Skeletal muscle tissue (tissue), 4 donors: ENCODE measurements around the gene PDF. TPM values are rescaled to one million over a fixed set of nuclear protein-coding genes. Genes with fewer than 3 reads are reported as not detected.
"Not testable (repeated sequence)": the region's sequence is repeated elsewhere in the genome, so short reads cannot be mapped to it uniquely, and the experiment has no call there.

Experiments
- H3K27ac ChIP-seq: one replicate; pipeline ENCODE4 v1.7.0; 2013; ENCODE audit warnings: mild to moderate bottlenecking, low read depth, low read length, inconsistent platforms
- H3K27me3 ChIP-seq, 3 donors: one replicate each; pipeline ENCODE4 v1.7.0; 2013; ENCODE audit warnings: low read length in 3 of 3; ENCODE audit not compliant: control insufficient read depth in 3 of 3, insufficient read depth in 3 of 3
- H3K36me3 ChIP-seq, 3 donors: one replicate each; pipeline ENCODE4 v1.7.0; 2013; ENCODE audit warnings: low read length in 3 of 3; ENCODE audit not compliant: control insufficient read depth in 3 of 3, insufficient read depth in 3 of 3
- H3K4me1 ChIP-seq, 3 donors: one replicate each; pipeline ENCODE4 v1.7.0; 2013; ENCODE audit warnings: low read length in 3 of 3, mild to moderate bottlenecking in 3 of 3; ENCODE audit not compliant: control insufficient read depth in 3 of 3, insufficient read depth in 3 of 3
- H3K4me3 ChIP-seq, 3 donors: one replicate each; pipeline ENCODE4 v1.7.0; 2013; ENCODE audit warnings: low read length in 3 of 3
- H3K9ac ChIP-seq, 3 donors: one replicate each; pipeline ENCODE4 v1.7.0; 2013; ENCODE audit warnings: low read length in 3 of 3, mild to moderate bottlenecking in 3 of 3, moderate library complexity in 2 of 3, low read depth in 1 of 3
- H3K9me3 ChIP-seq, 3 donors: one replicate each; pipeline ENCODE4 v1.7.0; 2013; ENCODE audit warnings: low read length in 3 of 3; ENCODE audit not compliant: control insufficient read depth in 3 of 3
- total RNA-seq: library from RNA; depleted of rRNA; stranded (reverse); fragments of >200 nt; gene quantifications from one replicate; pipeline ENCODE4 v1.2.3, GENCODE V29; 2014
- donor health status: Osteomylitis.

Gene PDF
- total RNA-seq, 1 donor from 2014 or later, result 6.8 TPM

DNA sequence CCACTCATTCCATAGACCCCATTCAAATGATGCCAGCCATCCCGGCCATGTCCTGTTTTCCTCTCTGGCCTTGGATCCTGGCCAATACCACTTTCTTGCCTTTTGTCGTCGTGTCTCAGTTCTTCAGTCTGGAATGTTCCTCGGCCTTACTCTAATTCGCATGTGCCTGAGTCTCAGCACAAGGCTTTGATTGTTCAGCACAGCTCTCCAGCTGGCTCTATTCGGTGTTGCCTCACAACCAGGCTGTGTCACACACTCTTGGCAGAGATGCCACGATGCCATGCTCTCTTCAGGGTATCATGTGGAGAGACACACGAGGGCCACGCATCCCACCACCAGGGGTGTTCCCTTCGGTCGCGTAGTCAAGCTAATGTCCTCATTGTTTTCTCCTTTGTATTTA, 21.1 kb downstream of the PDF start:
- Histone ChIP-seq H3K4me1 (peaks cover 11 to 13% (median 12%) of the 10 kb centered on the region in 3 donors), H3K9ac (no peak overlapping the region), H3K27me3 (no peaks in the 10 kb centered on the region), H3K4me3 (no peak overlapping the region), H3K9me3 (no peaks in the 10 kb centered on the region), H3K36me3 (peaks cover 3 to 4% (median 3%) of the 10 kb centered on the region in 3 donors), H3K27ac (no peak overlapping the region)

DNA sequence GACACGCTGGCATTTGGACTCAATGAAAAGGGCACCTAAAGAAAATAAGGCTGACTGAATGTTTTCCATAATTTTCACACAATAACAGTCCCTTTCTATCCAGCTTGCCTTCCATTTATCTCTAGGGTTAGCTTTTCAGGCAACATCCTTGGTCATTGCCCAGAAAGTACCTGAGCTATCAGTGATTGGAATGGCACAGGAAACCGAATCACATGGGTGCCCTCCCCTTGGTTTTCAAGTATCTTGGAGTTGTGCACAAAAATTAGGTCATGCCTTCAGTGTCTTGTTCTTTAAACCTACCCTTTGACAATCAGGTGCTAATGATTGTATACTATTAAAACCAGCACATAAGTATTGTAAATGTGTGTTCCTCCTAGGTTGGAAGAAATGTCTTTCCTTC, 22.5 kb downstream of the PDF start:
- no peaks in the 10 kb centered on the region for H3K27me3 ChIP-seq
- H3K9ac ChIP-seq, result no peak overlapping the region
- no peak overlapping the region for H3K4me3 ChIP-seq
- H3K4me1 ChIP-seq, result peaks cover 11 to 13% (median 12%) of the 10 kb centered on the region in 3 donors
- no peak overlapping the region for H3K27ac ChIP-seq
- H3K36me3 ChIP-seq, result peaks cover 0 to 3% (median 0%) of the 10 kb centered on the region in 3 donors
- H3K9me3 ChIP-seq, result no peaks in the 10 kb centered on the region

DNA sequence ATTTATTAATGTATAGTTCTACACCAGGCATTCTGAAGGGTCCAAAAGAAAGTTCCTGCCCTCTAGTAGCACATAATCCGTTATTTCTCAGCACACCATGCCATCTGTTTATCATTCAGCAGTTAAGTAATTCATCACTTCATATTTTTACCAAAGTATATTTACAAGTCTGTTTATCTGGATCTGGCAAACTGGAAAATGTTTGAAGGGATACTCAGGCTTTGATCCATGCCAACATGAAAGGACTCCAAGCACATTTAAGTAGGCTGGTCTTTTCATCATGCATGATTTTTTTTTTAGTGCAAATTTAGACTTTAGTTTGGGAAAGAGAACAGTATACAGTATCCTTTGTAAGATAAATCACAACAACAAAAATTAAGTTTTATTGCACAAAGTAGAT, 23.3 kb downstream of the PDF start:
- Histone ChIP-seq H3K27ac (no peak overlapping the region), H3K9ac (no peak overlapping the region), H3K36me3 (peaks cover 0 to 6% (median 0%) of the 10 kb centered on the region in 3 donors), H3K27me3 (no peaks in the 10 kb centered on the region), H3K4me1 (peaks cover 9 to 10% (median 9%) of the 10 kb centered on the region in 3 donors), H3K9me3 (no peaks in the 10 kb centered on the region), H3K4me3 (no peak overlapping the region)

DNA sequence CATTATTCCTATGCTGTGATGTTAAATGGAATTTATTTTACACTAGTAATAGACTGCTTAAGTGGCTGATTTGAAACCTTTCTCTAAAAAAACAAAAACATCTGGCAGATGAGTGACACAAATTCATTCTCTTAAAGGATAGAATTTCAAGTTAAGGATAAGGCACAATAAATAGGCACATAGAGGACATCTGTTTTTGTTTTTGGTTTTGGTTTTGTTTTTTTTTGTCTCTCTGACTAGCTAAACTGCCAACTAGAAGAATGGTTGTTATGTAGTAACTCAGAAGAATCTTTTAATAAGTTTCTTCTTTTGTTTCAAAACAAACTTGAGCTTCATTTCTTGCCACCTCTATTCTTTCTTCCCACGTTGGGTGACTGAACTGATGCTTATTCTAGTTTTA, 24.4 kb downstream of the PDF start:
- H3K27me3 ChIP-seq, result no peaks in the 10 kb centered on the region
- H3K36me3 ChIP-seq, result peaks cover 0 to 14% (median 0%) of the 10 kb centered on the region in 3 donors
- H3K4me3 ChIP-seq, result no peak overlapping the region
- H3K9me3 ChIP-seq, result no peaks in the 10 kb centered on the region
- no peak overlapping the region for H3K27ac ChIP-seq
- H3K9ac ChIP-seq, result no peak overlapping the region
- peaks cover 5% of the 10 kb centered on the region in 3 donors for H3K4me1 ChIP-seq

DNA sequence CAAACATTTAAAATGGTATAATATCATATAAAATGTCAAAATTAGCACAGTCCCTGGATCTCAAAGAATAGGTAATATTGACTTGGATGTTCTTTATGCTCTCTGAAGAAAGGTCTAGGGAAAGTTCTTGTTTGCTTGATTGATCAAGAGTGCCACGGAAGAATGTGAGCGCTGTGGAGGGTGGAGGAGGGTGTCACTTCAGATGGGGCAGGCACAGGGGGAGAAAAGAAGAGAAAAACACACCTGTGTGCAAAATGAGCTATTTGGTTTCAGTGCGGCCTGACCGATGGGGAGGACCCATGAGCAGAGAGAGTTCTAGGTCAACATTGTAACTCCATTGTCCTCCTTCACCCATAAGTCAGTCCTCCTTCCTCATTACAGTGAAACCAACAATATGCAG, 28.1 kb downstream of the PDF start:
- H3K4me1 ChIP-seq, result no peaks in the 10 kb centered on the region
- peaks cover 0 to 21% (median 3%) of the 10 kb centered on the region in 3 donors for H3K36me3 ChIP-seq
- H3K9me3 ChIP-seq, result no peaks in the 10 kb centered on the region
- no peak overlapping the region for H3K4me3 ChIP-seq
- H3K27me3 ChIP-seq, result no peaks in the 10 kb centered on the region
- no peak overlapping the region for H3K27ac ChIP-seq
- H3K9ac ChIP-seq, result no peak overlapping the region

DNA sequence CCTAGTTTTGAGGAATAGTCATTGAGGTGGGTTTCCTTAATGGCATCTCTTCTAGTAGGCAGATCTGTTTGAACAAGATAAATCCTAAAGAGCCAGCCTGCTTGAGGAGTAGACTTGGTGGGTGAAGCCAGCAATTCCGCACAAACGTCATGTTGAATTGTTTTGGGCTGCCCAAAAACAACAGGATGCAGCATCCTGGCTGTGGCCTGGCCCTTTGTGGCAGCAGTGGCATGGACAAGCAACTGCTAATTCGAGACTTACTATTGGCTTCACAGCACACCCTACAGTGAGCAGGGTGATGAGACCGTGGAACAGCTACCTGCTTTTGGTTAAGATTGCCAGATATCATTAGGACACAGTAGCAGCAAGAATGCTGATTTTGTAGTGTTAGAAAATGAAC, 28.5 kb downstream of the PDF start:
- Histone ChIP-seq H3K36me3 (peaks cover 0 to 21% (median 3%) of the 10 kb centered on the region in 3 donors), H3K9ac (no peak overlapping the region), H3K27ac (no peak overlapping the region), H3K4me3 (no peak overlapping the region), H3K27me3 (no peaks in the 10 kb centered on the region), H3K4me1 (no peaks in the 10 kb centered on the region), H3K9me3 (no peaks in the 10 kb centered on the region)

DNA sequence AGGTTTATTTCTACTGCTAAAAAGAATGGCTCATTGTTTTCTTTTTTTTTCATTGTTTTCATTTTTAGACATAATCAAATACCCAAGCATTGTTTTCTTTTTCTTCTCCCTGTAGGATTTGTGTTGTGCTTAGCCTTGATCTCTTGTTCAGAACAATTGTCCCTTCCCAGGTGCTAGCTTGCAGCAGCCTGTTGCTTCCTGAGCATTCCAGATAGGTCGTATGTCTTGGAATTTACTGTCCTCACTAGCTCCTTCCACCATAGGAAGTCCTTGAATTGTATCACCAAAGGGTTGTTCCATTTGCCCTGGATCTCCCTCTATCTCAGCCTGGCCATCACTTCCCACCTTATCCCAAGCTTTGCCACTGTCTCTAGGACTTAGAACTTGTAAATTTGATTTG, 29.2 kb downstream of the PDF start:
- H3K27ac ChIP-seq, result no peak overlapping the region
- no peak overlapping the region for H3K4me3 ChIP-seq
- no peaks in the 10 kb centered on the region for H3K27me3 ChIP-seq
- no peaks in the 10 kb centered on the region for H3K9me3 ChIP-seq
- H3K36me3 ChIP-seq, result peaks cover 0 to 21% (median 3%) of the 10 kb centered on the region in 3 donors
- no peak overlapping the region for H3K9ac ChIP-seq
- H3K4me1 ChIP-seq, result no peaks in the 10 kb centered on the region

DNA sequence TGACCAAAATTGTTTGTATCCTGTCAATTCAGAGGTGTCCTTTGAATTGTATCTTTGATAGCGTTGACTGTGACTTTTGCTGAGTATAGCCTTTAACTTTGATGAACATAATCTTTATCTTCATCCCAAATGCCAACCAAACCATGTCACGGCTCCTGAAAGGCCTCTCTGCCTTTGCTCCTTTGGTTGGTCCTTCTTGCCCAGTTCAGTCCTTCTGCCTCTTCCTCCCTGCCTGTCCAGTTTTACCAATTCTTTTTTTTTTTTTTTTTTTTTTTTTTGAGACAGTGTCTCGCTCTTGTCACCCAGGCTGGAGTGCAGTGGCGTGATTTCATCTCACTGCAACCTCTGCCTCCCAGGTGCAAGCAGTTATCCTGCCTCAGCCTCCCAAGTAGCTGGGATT, 32.1 kb downstream of the PDF start:
- Histone ChIP-seq H3K9ac (no peak overlapping the region), H3K36me3 (peaks cover 0 to 21% (median 3%) of the 10 kb centered on the region in 3 donors), H3K4me1 (no peaks in the 10 kb centered on the region), H3K27ac (no peak overlapping the region), H3K27me3 (no peaks in the 10 kb centered on the region), H3K4me3 (no peak overlapping the region), H3K9me3 (no peaks in the 10 kb centered on the region)

DNA sequence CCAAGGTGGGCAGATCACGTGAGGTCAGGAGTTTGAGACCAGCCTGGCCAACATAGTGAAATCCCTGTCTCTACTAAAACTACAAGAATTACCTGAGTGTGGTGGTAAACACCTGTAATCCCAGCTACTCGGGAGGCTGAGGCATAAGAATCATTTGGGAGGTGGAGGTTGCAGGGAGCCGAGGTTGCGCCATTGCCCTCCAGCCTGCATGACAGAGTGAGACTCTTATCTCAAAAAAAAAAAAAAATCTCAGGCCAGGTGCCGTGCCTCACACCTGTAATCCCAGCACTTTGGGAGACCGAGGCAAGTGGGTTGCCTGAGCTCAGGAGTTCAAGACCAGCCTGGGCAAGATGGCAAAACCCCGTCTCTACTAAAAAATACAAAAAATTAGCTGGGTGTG, 33.6 kb downstream of the PDF start:
- H3K9me3 ChIP-seq, H3K4me1 ChIP-seq, H3K27me3 ChIP-seq, H3K27ac ChIP-seq, H3K4me3 ChIP-seq, H3K9ac ChIP-seq: not testable (repeated sequence)
- peaks cover 0 to 16% (median 3%) of the 10 kb centered on the region in 3 donors for H3K36me3 ChIP-seq

DNA sequence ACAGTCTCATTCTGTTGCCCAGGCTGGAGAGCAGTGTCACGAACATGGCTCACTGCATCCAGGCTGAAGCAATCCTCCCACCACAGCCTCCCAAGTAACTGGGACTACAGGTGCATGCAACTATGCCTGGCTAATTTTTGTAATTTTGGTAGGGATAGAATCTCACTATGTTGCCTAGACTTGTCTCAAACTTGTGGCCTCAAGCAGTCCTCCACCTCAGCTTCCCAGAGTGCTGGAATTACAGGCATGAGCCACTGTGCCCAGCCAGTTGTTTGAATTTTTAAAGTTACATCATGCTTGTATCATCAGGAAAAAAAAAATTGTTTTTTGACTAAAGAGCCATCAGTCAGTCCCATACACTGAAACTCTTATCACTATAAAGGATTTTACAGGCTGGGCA, 36.3 kb downstream of the PDF start:
- no peak overlapping the region for H3K9ac ChIP-seq
- H3K36me3 ChIP-seq, result peaks cover 0 to 5% (median 0%) of the 10 kb centered on the region in 3 donors
- no peak overlapping the region for H3K27ac ChIP-seq
- no peaks in the 10 kb centered on the region for H3K9me3 ChIP-seq
- no peaks in the 10 kb centered on the region for H3K4me1 ChIP-seq
- H3K27me3 ChIP-seq, result no peaks in the 10 kb centered on the region
- no peak overlapping the region for H3K4me3 ChIP-seq

DNA sequence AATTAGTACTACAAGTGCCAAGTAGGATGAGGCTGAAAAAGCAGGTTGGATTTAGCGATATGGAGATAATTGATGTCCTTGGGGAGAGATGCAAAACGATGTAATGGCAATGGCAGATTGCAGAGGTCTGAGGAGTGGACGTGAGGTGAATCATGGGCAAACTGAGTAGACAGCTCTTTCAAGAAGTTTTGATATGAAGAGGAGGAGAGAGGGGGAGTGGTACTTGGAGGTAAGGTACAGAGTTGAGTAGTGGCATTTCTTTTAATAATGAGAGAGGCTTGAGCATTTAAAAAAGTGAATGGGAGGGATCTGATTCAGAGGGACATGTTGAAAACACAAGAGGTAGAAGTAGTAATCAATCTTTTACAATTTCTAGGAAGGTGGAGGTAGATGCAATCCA, 37.0 kb downstream of the PDF start:
- H3K4me3 ChIP-seq, result no peak overlapping the region
- H3K9me3 ChIP-seq, result no peaks in the 10 kb centered on the region
- H3K27me3 ChIP-seq, result no peaks in the 10 kb centered on the region
- peaks cover 0 to 5% (median 0%) of the 10 kb centered on the region in 3 donors for H3K36me3 ChIP-seq
- no peak overlapping the region for H3K27ac ChIP-seq
- H3K4me1 ChIP-seq, result no peaks in the 10 kb centered on the region
- no peak overlapping the region for H3K9ac ChIP-seq
